DND-41 (cell line): Measurements from ENCODE around the gene KDELR3.

Experiments used
- EZH2 ChIP-seq: IDR thresholded peaks from 3 replicates; pipeline ENCODE4 v1.6.1; 2012; ENCODE audit warnings: borderline replicate concordance, low read depth, mild to moderate bottlenecking, moderate library complexity, low read length, inconsistent platforms; ENCODE audit not compliant: severe bottlenecking
- TF ChIP-seq, protein P1 (sequence below): IDR thresholded peaks from 2 replicates; pipeline ENCODE4 v1.5.1; 2012; ENCODE audit warnings: borderline replicate concordance, low read length, moderate library complexity, mild to moderate bottlenecking; ENCODE audit not compliant: poor library complexity, severe bottlenecking; ENCODE audit errors: extremely low read depth

DNA sequence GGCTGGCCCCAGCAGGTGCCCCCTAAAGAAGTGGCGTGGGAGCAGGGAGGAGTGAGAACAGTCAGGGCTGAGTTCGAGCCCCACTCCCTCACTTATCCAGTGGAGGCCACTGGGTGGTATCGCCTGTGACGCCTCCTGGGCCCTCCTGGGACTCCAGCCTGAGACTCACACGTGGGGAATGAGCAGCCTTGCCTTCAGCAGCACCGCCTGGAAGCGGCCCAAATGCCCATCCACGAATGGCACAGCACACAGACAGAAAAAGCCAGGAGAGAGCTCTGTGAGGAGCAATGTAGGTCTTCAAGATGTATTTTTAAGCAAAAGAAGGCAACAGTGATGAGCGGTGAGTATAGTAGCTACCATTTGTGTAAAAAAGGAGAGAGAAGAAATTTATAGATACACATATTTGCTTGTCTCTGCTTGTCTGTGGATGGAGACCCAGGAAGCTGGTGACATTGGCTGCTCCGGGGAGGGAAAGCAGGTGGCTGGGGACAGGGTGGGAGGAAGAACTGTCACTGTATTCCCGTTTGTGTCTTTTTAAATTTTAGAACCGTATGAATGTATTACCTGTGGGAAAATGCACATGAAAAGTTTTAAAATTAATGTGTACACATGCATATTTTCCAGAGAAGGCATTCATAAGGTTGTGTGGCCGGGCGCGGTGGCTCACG lies 26.1 kb upstream of the KDELR3 start:
- TF ChIP-seq, protein P1, sequence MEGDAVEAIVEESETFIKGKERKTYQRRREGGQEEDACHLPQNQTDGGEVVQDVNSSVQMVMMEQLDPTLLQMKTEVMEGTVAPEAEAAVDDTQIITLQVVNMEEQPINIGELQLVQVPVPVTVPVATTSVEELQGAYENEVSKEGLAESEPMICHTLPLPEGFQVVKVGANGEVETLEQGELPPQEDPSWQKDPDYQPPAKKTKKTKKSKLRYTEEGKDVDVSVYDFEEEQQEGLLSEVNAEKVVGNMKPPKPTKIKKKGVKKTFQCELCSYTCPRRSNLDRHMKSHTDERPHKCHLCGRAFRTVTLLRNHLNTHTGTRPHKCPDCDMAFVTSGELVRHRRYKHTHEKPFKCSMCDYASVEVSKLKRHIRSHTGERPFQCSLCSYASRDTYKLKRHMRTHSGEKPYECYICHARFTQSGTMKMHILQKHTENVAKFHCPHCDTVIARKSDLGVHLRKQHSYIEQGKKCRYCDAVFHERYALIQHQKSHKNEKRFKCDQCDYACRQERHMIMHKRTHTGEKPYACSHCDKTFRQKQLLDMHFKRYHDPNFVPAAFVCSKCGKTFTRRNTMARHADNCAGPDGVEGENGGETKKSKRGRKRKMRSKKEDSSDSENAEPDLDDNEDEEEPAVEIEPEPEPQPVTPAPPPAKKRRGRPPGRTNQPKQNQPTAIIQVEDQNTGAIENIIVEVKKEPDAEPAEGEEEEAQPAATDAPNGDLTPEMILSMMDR, result no peak
- TF ChIP-seq EZH2, result no peak
